Muscle of back (tissue), 13 donors: Measurements from ENCODE around the gene PEDS1. TPM values are rescaled to one million over a fixed set of nuclear protein-coding genes. Genes with fewer than 3 reads are reported as not detected.
A peak's percentile ranks its signal among the peaks of the same experiment; 100 is the strongest.
"Not testable (repeated sequence)": the region's sequence is repeated elsewhere in the genome, so short reads cannot be mapped to it uniquely, and the experiment has no call there.

Experiments
- DNase-seq, 3 donors: peaks; one replicate each; pipeline versions ENCODE4 v3.0.0 to v3.0.0-alpha.2; 2013
- long read RNA-seq, 9 donors: transcript quantifications; one replicate each; lab custom pipeline, GENCODE V29; 2026
- polyA plus RNA-seq, 10 donors: library from polyadenylated mRNA; unstranded; fragments of 120-200 nt; gene quantifications; one replicate each; pipeline ENCODE4 v1.2.1, GENCODE V29; 2013; ENCODE audit not compliant: insufficient read length in 10 of 10

The PEDS1 gene
- polyA plus RNA-seq: 10 to 100 TPM; 21.1 to 26.4 (median 23.0) TPM
- long read RNA-seq, donor 1, full-length matches to known transcripts: 6 of 6 reads
- long read RNA-seq, donor 1, partial matches to known transcripts: 0 of 6 reads
- long read RNA-seq, donor 1, other reads (novel, unspliced or antisense): 0 of 6 reads
- long read RNA-seq, donor 2, full-length matches to known transcripts: 8 of 8 reads
- long read RNA-seq, donor 2, partial matches to known transcripts: 0 of 8 reads
- long read RNA-seq, donor 2, other reads (novel, unspliced or antisense): 0 of 8 reads
- long read RNA-seq, donor 3: 0 reads
- long read RNA-seq, donor 4, full-length matches to known transcripts: 2 of 2 reads
- long read RNA-seq, donor 4, partial matches to known transcripts: 0 of 2 reads
- long read RNA-seq, donor 4, other reads (novel, unspliced or antisense): 0 of 2 reads
- long read RNA-seq, donor 5, full-length matches to known transcripts: 13 of 13 reads
- long read RNA-seq, donor 5, partial matches to known transcripts: 0 of 13 reads
- long read RNA-seq, donor 5, other reads (novel, unspliced or antisense): 0 of 13 reads
- long read RNA-seq, donor 6, full-length matches to known transcripts: 10 of 10 reads
- long read RNA-seq, donor 6, partial matches to known transcripts: 0 of 10 reads
- long read RNA-seq, donor 6, other reads (novel, unspliced or antisense): 0 of 10 reads
- long read RNA-seq, donor 7, full-length matches to known transcripts: 10 of 18 reads
- long read RNA-seq, donor 7, partial matches to known transcripts: 8 of 18 reads
- long read RNA-seq, donor 7, other reads (novel, unspliced or antisense): 0 of 18 reads
- long read RNA-seq, donor 8, full-length matches to known transcripts: 2 of 2 reads
- long read RNA-seq, donor 8, partial matches to known transcripts: 0 of 2 reads
- long read RNA-seq, donor 8, other reads (novel, unspliced or antisense): 0 of 2 reads
- long read RNA-seq, donor 9: 0 reads

DNA sequence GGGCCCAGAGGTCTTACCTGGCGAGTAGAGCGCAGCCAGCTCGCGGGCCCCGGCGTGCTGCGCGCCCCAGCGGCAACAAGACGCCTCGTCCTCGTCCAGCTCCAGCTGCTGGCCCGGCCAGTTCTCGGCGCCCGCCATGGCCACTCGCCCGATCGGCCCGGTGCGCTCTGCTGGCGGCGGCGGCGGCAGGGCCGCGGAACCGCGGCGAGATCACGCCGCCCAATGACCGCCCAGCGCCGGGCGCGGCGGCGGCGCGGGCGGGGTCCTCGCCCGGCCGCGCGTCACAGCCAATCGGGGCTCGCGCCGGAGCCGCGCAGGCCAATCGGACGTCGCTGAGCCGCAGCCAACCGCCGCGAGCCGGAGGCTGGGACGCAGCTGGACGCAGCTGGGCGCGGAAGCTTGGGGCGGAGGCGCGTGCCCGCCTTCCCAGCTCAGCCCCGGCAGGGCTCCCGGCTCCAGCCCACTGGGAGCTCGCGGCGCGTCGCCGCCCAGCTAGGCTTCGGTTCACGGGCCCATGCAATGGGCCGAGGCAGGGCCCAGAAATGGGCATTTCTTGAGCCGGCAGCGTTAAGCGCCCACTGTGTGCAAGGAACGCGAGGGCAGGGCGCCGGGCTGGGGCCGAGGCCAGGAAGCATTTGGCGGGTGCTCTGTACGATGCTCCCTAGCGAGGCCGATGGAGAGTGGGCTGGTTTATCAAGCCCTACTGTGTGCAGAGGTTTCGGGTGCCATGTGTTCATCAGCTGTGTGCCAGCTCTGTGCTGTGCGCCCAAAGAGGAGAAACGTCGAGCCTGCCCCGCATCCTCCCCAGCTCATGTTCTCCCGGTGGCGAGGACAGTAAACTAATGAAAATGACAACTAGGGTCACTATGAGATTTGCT, at the start of gene PEDS1:
PEDS1 (minus strand) TSS at position 224 of the 878 bp plus-strand sequence; CDS start at position 138, 86 bp downstream.
- DNase-seq: peak; percentile 91 to 97 (median 94)

DNA sequence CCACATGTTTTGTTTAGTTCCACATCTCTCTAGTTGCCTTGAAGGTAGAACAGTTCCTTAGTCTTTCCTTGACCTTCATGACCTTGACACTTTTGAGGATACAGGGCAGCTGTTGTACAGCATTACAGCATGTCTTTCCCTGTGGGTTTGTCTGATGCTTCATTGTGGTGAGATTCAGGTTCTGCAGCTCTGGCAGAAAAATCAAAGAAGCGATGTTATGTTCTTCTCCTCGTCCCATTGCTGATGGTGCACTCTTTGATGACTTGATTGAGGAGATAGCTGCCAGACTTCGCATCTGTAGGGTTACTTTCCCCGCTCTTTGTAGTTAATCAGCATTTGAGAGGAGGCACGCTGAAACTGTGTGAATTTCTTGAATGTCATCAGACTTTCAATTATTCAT, 49.2 kb upstream of the PEDS1 start:
- DNase-seq: no peak

DNA sequence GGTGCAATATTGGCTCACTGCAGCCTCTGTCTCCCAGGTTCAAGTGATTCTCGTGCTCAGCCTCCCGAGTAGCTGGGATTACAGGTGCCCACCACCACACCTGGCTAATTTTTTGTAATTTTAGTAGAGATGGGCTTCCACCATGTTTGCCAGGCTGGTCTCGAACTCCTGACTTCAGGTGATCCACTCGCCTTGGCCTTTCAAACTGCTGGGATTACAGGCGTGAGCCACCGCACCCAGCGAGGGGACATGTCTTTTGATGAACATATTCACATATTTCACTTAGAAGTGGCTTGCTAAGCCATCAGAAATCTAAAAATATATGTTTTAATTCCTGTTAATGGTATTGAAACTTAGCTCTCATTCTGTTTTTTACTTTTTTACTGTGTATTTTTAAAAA, 48.2 kb upstream of the PEDS1 start:
- not testable (repeated sequence) for DNase-seq

DNA sequence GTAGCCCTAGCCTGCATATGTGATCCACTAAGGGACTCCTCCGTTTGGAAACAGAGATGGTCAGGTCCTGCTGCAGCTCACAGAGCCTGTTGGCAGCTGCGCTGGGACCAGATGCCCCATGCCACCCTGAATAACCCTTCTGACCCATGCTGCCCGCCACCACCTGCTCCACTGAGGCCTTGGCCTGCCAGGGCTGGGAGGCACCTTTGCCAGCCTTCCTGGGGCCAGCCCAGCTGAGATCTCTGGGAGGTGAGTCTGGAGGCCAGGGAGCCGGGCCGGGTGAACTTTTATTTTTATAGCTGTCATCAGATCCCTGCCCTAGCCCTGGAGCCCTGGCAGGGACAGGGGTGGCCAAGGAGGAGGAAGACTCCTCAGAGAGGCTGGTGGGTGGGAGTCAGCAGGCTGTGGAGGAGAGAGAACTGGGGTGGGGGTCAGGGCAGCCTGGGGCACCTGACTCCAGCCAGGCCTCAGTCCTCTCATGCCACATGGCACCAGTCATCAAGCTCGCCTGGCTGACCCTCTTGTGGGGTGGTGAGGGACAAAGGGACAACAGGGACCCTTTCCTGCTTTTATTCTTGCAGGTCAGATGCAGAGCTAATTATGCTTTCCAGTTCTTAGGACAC, 47.1 kb upstream of the PEDS1 start:
- no peak for DNase-seq

DNA sequence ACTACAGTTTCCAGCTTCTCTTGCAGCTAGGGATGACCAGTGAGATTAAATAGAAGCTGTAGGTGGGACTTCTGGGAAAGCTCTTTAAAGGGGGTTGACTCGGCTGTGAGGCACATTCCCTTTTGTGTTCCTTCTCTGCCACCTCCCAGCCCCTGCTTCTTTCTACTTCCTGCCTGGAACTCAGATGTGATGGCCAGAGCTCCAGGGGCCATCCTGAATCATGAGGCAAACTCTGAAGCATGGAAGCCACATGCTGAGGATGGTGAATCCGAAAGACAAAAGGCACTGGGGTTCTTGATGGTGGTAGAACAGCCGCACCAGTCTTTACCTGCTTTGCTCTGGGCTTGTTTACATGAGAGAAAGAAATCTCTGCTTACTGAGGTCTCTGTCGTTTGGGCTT, 46.2 kb upstream of the PEDS1 start:
- DNase-seq: no peak

DNA sequence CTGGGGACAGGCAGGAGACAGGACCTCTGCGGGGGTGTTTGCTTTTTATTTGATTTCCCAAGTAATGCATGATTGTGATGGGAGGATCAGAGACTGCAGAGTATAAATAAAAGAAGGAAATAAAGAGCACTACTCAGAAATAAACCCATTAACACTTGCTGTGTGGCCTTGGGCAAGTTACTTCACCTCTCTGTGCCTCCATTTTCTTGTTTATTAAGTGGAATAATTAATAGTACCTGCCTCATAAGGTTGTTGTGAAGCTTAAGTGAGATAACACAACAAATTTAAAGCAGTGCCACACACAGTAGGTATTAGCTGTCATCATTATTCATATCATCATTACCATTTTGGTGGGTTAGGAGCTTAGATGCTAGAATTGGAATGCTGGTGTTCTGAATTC, 45.2 kb upstream of the PEDS1 start:
- DNase-seq: no peak

DNA sequence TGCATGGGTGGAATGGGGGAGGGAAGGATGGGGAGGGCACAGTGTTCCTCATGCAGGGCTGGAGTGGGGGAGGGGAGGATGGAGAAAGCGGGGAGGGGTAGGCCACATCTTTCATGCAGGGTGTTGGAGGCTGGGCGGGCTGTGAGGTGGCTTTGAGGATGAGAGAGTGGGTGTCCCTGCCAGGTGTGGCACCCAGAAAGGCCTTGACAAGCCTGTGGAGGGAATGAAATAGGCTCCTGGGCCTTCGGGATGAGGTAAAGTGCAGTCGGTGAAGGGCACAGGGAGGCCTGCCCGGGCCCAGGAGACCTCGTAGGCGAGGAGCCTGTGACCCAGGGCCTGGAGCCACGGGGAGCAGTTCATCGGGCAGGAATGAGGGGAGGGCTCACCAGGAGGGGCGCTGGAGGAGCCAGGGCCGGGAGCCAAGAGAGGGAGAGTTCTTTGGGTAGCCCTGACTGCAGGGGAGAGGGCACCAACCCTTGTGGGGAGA, 44.7 kb upstream of the PEDS1 start:
- no peak for DNase-seq

DNA sequence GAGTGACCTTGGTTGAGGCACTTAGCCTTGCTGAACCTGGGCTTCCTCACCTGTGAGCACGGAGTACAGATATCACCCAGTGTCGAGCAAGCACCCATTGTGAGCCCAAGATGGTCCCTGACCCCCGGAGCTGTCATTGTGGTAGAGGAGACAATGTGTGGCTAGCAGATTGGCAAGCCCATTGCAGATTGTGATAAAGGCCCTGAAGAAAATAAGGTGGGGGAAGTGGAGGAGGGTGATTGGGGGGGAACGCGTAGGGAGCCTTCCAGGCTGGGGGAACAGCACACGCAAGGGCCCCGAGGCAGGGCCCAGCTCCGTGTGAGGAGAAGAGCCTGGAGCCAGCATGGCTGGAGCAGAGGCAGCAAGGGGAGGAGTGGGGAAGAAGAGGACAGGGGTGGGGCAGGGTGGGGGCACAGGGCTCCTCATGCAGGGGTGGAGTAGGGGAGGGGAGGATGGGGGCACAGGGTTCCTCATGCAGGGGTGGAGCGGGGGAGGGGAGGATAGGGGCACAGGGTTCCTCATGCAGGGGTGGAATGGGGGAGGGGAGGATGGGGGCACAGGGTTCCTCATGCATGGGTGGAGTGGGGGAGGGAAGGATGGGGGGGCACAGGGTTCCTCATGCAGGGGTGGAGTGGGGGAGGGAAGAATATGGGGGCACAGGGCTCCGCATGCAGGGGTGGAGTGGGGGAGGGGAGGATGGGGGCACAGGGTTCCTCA, 44.1 kb upstream of the PEDS1 start:
- DNase-seq: no peak

DNA sequence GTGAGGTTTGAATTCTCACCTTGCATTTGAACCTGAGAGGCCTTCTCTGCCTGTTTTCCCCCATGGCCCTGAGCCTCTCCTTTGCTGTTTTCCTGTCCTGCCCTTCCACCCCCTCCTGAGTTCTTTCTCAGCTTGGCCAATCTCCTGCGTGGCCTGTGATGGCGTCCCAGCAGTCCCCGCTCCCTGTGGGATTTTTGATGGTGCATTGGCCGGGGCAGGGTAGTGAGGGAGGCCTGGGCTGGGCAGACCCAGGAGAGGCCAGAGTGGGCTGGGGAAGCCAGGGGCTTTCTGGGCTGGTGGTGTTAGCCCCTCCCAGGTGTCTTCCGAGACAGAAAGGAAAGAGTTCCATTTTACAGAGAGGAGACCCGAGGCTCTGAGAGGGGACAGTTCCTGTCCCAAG, 43.4 kb upstream of the PEDS1 start:
- no peak for DNase-seq

DNA sequence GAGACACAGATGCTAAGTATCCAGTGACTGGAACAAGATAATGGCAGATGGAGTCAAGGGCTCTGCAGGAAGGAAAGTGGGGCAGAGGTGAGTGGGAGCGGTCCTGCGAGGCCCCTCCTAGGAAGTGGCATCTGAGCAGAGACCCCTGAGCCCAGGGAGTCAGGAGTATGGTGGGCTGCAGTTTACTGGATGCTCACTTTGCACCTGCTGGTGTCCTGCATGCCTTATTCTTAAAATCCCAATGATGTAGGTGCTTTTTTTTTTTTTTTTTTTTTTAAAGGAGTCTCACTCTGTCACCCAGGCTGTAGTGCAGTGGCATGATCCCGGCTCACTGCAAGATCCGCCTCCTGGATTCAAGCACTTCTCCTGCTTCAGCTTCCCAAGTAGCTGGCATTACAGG, 42.7 kb upstream of the PEDS1 start:
- no peak for DNase-seq

DNA sequence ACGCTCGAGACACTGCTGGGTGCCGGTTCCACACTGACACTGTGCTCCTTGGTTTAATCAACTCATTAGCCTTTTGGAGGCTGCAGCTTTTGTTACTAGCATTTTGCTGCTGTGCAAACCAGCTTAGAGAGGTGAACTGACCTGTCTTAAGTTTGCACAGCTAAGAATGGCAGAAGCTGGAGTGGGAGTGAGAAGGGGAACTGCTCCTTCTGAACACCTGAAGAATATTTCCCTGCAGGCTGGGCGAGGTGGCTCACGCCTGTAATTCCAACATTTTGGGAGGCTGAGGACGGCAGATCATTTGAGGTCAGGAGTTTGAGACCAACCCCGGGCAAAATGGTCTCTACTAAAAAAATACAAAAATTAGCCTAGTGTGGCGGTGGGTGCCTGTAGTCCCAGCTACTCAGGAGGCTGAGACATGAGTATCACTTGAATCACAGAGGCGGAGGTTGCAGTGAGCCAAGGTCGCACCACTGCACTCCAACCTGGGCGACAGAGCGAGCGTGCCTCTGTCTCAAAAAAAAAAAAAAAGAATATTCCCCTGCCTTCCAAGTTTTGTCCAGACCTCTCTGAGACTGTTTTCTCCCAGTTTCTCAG, 42.1 kb upstream of the PEDS1 start:
- no peak for DNase-seq

DNA sequence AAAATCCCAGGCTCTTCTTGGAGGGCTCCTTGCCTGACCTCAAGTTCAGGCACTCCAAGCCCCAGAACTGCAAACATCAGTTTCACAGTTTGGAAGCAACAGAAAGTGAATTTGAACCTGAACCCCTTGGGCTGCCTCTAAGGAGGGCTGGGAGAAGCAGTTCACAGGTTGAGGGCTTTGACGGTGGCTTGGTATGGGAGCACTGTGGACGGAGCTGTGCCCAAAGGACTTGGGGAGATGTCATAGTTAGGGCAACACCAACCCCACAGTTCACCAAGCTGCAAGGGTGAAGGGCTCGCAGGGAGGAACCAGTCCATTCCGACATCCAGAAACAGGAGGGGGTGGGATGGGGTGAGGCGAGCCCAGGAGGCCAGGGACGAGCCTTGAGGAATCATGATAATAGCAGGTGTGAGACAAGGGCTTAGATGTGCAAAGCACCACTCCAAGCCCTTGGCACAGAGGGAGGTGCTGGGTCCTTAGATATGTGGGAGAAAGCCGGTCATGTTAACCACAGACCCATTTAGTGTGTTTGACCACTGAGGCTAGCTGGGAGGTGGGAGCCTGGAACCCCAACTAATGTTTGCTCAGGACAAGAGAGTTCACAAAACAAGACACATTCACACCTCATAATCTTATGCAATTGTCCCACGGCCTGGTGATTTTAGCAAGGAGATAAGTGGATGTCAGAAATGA, 41.5 kb upstream of the PEDS1 start:
- DNase-seq: no peak

DNA sequence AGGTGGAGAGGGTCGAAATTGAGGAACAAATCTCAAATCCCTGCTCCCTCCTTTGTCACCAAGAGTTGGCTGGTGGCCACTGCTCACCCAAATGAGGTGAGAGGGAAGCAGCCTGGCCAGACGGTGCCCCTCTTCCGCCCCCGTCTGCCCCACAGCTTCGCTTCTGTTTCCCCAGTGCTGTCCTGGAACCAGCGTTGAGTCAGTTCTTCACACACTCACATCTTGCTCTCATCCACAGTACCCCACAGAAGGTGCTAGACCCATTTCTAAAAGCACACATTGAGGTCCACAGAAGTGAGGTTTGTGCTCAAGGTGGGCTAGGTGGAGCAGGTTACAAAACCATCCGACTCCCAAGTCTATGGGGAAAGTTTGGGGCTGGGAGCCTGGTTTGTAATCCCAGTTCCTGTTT, 40.9 kb upstream of the PEDS1 start:
- DNase-seq: no peak

DNA sequence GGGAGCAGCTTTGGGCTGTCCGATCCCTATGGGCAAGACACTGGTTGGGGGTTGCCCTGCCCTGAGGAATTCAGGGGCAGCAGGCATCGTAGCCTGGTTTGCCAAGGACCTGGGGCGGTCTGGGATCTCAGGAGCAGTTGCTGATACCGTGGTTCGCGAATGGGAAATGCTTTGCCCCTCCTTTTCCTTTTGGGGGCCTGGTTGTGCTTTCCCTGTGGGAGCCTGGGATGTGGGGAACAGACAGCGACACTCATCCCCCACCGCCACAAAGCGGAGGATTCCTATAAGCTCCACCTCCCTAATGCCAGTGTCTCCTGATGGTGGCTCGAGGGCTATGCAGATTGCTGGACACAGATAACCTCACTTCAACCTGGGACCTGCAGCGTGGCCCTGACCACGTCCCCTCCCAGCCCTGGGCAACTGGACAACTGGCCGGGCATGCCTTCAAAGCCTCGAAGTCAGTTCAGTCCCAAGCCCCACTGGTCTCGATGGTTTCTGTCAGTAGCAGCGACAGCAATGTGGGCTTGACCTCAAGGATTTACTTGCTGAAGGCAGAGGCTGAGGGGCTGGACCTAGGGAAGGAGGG, 40.4 kb upstream of the PEDS1 start:
- DNase-seq: no peak

DNA sequence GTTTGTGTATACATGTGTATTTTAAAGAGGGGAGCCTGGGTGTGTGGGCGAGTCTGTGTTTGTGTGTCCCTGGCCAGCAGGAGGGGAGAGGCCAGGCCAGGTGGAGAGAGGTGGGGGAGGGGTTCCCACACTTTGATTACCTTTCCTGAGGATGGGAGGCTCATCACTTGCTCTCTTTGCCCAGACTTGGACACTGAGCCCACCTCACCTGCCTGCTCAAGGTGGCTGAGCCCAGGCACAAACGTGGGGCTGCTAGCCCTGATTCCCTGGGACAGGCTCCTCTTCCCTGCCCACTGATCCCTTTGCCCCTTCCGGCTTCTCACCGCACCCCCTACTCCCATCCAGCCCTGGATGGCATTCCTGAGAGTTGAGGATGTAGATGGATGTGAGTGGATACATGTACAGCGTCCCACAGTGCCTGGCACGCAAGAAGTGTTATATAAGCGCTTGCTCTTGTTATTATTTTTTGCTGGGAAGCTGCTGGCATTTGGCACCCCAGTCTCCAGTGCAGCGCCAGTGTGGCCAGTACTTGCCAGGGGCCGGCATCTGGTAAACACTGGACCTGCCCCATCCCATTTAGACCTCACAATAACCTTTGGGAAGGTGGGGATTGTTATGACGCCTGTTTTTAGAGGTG, 39.8 kb upstream of the PEDS1 start:
- no peak for DNase-seq

DNA sequence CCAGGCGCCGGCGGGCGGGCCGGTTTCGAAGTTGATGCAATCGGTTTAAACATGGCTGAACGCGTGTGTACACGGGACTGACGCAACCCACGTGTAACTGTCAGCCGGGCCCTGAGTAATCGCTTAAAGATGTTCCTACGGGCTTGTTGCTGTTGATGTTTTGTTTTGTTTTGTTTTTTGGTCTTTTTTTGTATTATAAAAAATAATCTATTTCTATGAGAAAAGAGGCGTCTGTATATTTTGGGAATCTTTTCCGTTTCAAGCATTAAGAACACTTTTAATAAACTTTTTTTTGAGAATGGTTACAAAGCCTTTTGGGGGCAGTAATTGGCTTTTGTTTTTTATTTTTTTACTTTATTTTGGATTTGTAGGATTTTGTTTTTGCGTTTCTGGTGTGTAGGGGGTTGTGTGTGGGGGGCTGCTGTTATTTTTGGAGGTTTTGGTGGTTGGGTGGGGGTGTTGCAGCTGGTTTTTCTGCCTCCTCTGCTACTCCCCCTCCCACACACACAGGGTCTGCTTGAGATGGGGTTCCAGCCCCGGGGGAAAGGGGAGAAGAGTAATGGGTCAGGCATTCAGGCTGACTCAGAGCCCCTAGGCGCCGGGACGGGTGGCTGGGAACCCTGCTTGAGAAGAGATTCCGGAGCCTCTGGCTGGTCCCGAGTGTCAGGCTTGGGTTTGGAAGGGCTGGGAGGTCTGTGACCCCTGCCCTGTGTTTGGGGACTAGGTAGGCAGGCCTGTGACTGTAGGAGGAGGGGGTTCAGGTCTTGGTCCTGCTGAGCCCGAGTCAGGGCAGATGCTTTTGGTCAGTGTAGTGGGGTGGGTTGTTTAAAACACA, 39.1 kb upstream of the PEDS1 start:
- peak; percentile 81 to 91 (median 89) for DNase-seq
